Activated B cell treated with CpG ODN at 0.5 μM for 24 hours (primary cell): ENCODE measurements around the gene PSKH1. TPM values are rescaled to one million over a fixed set of nuclear protein-coding genes. Genes with fewer than 3 reads are reported as not detected.
A peak's percentile ranks its signal among the peaks of the same experiment; 100 is the strongest.
"Not testable (repeated sequence)": the region's sequence is repeated elsewhere in the genome, so short reads cannot be mapped to it uniquely, and the experiment has no call there.

Source experiments
- ATAC-seq: fragments of 200-7000 bp; cut with Tn5 transposase; one replicate; pipeline ENCODE4 v1.10.0; 2021; ENCODE audit warnings: low read depth, mild to moderate bottlenecking, moderate library complexity
- CTCF ChIA-PET: fragments of 350-600 bp; sonication (Branson Sonifier 250); formaldehyde crosslinking; loops from one replicate; lab custom pipeline; 2021; ENCODE audit warnings: antibody characterized with exemption; lab: Charles Lee
- POLR2A ChIA-PET: fragments of 350-600 bp; sonication (Branson Sonifier 250); formaldehyde crosslinking; loops from one replicate; lab custom pipeline; 2021; ENCODE audit warnings: antibody characterized with exemption; lab: Charles Lee
- DNase-seq: peaks from one replicate; pipeline ENCODE4 v3.0.0; 2022
- H3K27ac Mint-ChIP-seq: one replicate; pipeline ENCODE4 v1.8.0; 2020; ENCODE audit warnings: mixed read lengths
- H3K27me3 Mint-ChIP-seq: one replicate; pipeline ENCODE4 v1.8.0; 2021; ENCODE audit warnings: mixed read lengths
- H3K36me3 Mint-ChIP-seq: one replicate; pipeline ENCODE4 v1.8.0; 2021; ENCODE audit warnings: low read depth, mixed read lengths
- H3K4me1 Mint-ChIP-seq: one replicate; pipeline ENCODE4 v1.8.0; 2021; ENCODE audit warnings: mixed read lengths
- H3K4me3 Mint-ChIP-seq: one replicate; pipeline ENCODE4 v1.8.0; 2020; ENCODE audit warnings: mild to moderate bottlenecking, mixed read lengths
- H3K9me3 Mint-ChIP-seq: one replicate; pipeline ENCODE4 v1.8.0; 2020; ENCODE audit warnings: mixed read lengths
- intact Hi-C: fragments of 100-400 bp; cut with micrococcal nuclease; formaldehyde crosslinking; loops from one replicate; pipeline ENCODE4 v1.15.1; 2024
- total RNA-seq: library from RNA; stranded (reverse); gene quantifications from 2 replicates; pipeline ENCODE4 v1.2.3, GENCODE V29; 2022
- TF ChIP-seq, protein P1 (sequence below): fragments of 200-600 bp; IDR thresholded peaks from one replicate; pipeline ENCODE4 v1.8.0; 2022; ENCODE audit warnings: antibody characterized with exemption, mild to moderate bottlenecking

Gene PSKH1
- total RNA-seq, 1 donor from 2014 or later = 22.0 TPM

- intact Hi-C loops = loop anchor here (1.0 to 2.0 kb wide), 7 partner anchors 17 to 162 kb away; partner anchors contain the start of genes DDX28, DUS2, PSKH1 and PSMB10
- DNase-seq = peak; percentile 87
- TF ChIP-seq, protein P1, sequence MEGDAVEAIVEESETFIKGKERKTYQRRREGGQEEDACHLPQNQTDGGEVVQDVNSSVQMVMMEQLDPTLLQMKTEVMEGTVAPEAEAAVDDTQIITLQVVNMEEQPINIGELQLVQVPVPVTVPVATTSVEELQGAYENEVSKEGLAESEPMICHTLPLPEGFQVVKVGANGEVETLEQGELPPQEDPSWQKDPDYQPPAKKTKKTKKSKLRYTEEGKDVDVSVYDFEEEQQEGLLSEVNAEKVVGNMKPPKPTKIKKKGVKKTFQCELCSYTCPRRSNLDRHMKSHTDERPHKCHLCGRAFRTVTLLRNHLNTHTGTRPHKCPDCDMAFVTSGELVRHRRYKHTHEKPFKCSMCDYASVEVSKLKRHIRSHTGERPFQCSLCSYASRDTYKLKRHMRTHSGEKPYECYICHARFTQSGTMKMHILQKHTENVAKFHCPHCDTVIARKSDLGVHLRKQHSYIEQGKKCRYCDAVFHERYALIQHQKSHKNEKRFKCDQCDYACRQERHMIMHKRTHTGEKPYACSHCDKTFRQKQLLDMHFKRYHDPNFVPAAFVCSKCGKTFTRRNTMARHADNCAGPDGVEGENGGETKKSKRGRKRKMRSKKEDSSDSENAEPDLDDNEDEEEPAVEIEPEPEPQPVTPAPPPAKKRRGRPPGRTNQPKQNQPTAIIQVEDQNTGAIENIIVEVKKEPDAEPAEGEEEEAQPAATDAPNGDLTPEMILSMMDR = no peak
- Mint-ChIP-seq H3K4me3 (peak within 1 kb of the TSS; percentile 96), H3K27ac (peak within 1 kb of the TSS; percentile 80), H3K9me3 (no peaks in the 10 kb centered on the region), H3K4me1 (peaks cover 28% of the 10 kb centered on the region), H3K27me3 (no peaks in the 10 kb centered on the region), H3K36me3 (peaks cover 3% of the 10 kb centered on the region)
- CTCF ChIA-PET = interaction anchor here (1.4 to 1.8 kb wide), 2 partner anchors 72 kb away, joined by 4 to 5 read pairs; no protein-coding TSS in a partner anchor
- POLR2A ChIA-PET = interaction anchor here (0.6 to 3.0 kb wide), 10 partner anchors 9 to 162 kb away, joined by 3 to 25 read pairs (median 3); partner anchors contain the start of genes EDC4, PSMB10, RANBP10 and TSNAXIP1
- ATAC-seq = peak; percentile 93
These were observed 75.6 kb downstream of the PSKH1 start, which contains the start of gene SLC12A4 for GRCh38 chr16:67968400-67969253. TSS of gene SLC12A4 (minus strand) at chr16:67968637. CDS start at chr16:67968553, 84 bp downstream.

GRCh38 chr16:67969254-67970039, 76.4 kb downstream of the PSKH1 start:
- ATAC-seq = peak; percentile 3

GRCh38 chr16:67971111-67971510, 78.1 kb downstream of the PSKH1 start:
- Mint-ChIP-seq H3K27me3 (no peaks in the 10 kb centered on the region), H3K27ac (no peak overlapping the region), H3K36me3 (peaks cover 3% of the 10 kb centered on the region), H3K9me3 (no peaks in the 10 kb centered on the region), H3K4me1 (peaks cover 27% of the 10 kb centered on the region), H3K4me3 (no peak overlapping the region)
- POLR2A ChIA-PET = interaction anchor here (1.6 kb wide), 1 partner anchor 14 kb away, joined by 5 read pairs; no protein-coding TSS in a partner anchor
- CTCF ChIA-PET = no interaction called here
- ATAC-seq (no peak), DNase-seq (no peak)
- TF ChIP-seq, protein P1 = no peak
- intact Hi-C loops = no loop called here

More at GRCh38 chr16:67969254-67970039, 76.4 kb downstream of the PSKH1 start:
- TF ChIP-seq, protein P1 = no peak
- Mint-ChIP-seq H3K4me1 (peaks cover 28% of the 10 kb centered on the region), H3K27ac (peak overlapping the region; percentile 68), H3K36me3 (peaks cover 3% of the 10 kb centered on the region), H3K27me3 (no peaks in the 10 kb centered on the region), H3K9me3 (no peaks in the 10 kb centered on the region), H3K4me3 (peak overlapping the region; percentile 96)
- ChIA-PET CTCF (interaction anchor here (1.4 kb wide), 1 partner anchor 71 kb away, joined by 4 read pairs; no protein-coding TSS in a partner anchor), POLR2A (interaction anchor here (0.6 to 3.0 kb wide), 9 partner anchors 10 to 96 kb away, joined by 3 to 25 read pairs (median 3); partner anchors contain the start of genes EDC4 and PSMB10)
- intact Hi-C loops = loop anchor here (2.0 kb wide), 1 partner anchor 77 kb away; the partner anchor contains the start of gene PSKH1
- DNase-seq = no peak

- ChIA-PET CTCF (interaction anchor here (0.9 kb wide), 1 partner anchor 68 kb away, joined by 3 read pairs; no protein-coding TSS in a partner anchor), POLR2A (interaction anchor here (0.6 to 1.6 kb wide), 3 partner anchors 13 to 16 kb away, joined by 3 to 5 read pairs (median 5); no protein-coding TSS in a partner anchor)
- H3K27ac Mint-ChIP-seq = not testable (repeated sequence)
These were observed 79.2 kb downstream of the PSKH1 start for GRCh38 chr16:67972285-67972684.

More at GRCh38 chr16:67972285-67972684, 79.2 kb downstream of the PSKH1 start:
- DNase-seq, H3K36me3 Mint-ChIP-seq, H3K4me3 Mint-ChIP-seq, ATAC-seq, H3K9me3 Mint-ChIP-seq, H3K27me3 Mint-ChIP-seq, intact Hi-C loops: not testable (repeated sequence)
- peaks cover 21% of the 10 kb centered on the region for H3K4me1 Mint-ChIP-seq
